Activated gamma-delta T cell (primary cell): Measurements from ENCODE around the gene GPX2.

Experiments used
- DNase-seq: peaks from one replicate; lab custom pipeline; 2025; lab: John Stamatoyannopoulos, UW

The GPX2 gene

DNA sequence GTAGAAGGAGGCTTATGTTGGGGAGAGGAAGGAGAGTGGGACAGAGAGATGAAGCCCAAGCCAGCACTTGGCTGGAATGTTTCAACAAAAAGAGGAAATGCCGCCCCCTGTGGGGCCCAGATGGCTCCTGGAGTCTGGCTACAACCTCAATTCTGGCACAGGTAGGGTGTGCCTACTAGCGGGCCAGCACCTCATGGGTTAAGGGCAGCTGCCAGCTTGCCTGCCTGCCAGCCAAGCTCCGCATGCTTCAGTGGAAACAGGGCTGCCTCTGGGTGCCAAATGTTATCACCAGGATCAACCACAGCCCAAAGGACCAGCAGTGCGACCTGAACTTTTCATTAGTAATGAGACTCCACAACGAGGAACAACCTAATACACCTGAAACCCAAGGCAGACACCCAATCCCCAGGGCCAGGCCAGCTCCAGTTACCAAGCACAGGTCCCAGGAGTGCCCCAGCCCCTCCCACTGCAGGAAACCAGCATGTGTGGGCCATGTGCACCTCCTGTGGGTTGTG, 18.3 kb upstream of the GPX2 start:
- DNase-seq, result no peak

DNA sequence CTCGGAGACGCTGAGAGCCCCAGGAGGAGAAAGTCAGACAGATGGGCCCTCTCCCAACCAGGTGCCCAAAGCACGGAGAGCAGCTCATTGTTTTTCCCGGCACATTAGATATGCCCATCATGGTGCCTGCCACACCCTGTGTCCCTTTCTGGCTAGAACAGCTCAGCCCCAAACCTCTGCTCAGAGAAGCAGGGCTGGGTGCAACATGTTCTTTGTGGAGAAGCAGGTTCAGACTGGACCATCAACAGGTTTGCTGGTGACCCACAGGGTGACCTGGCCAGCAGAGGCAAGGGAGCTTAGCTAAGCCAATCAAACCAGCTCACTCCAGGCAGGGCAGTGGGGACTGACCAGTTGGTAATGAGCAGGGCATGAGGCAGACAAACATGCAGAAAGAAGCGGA, 16.2 kb upstream of the GPX2 start:
- no peak for DNase-seq

DNA sequence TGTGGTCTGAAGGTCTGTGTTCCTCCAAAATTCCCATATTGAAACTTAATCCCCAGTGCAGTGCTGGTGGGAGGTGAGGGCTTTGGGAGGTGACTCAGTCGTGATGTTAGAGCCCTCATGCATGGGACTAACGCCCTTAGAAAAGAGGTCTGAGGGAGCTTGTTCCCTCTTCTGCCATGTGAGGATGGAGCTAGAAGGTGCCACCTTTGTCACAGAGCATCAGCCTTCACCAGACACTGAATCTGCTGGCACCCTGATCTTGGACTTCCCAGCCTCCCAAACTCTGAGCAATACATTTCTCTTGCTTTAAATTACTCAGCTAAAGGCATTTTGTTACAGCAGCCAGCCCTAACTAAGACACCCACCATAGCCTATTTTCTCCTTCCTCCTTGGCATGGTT, 15.7 kb upstream of the GPX2 start:
- DNase-seq, result no peak

DNA sequence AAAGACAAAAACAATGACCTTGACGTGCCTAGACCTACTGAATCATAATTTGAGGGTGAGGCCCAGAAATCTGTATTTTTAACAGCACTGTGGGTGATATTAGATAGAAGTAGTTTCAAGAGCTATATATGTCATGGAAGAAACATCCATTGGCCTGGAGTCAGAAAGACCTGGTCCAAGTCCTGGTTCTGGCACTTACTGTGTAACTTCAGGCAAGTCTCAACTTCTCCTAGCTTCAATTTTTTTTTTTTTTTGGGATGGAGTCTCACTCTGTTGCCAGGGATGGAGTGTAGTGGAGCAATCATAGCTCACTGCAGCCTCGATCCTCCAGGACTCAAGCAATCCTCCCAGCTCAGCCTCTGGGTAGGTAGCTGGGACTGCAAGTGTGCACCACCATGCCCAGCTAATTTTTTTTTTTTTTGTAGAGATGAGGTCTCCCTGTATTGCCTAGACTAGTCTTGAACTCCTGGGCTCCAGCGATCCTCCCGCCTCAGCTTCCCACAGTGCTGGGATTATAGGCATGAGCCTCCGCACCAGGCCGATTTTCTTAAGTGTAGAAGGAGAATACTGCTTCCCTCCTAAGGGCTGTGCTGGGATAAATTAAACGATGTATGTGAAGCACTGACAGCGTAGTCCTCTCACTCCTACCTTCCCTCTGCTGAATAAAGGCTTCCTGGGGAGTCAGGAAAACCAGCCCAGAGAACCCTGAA, 14.3 kb upstream of the GPX2 start:
- no peak for DNase-seq

DNA sequence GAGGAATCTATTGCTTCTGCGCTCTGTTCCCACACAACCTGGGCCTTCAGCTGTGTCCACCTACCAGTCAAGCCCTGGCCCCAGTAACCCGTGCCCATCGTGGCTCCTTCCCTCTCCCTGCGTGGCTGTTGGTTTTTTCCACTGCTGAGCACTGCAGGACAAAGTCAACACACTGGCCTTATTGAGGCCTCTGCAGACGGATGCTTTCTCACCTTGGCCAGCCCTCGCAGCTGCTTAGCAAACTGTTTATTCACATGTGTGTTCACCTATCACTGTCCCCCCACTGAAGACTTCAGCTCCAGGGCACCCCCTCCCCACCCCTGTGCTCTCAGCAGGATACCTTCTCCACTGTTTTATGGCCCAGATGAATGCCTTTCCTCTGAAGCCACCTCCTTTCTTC, 12.8 kb upstream of the GPX2 start:
- DNase-seq, result no peak

DNA sequence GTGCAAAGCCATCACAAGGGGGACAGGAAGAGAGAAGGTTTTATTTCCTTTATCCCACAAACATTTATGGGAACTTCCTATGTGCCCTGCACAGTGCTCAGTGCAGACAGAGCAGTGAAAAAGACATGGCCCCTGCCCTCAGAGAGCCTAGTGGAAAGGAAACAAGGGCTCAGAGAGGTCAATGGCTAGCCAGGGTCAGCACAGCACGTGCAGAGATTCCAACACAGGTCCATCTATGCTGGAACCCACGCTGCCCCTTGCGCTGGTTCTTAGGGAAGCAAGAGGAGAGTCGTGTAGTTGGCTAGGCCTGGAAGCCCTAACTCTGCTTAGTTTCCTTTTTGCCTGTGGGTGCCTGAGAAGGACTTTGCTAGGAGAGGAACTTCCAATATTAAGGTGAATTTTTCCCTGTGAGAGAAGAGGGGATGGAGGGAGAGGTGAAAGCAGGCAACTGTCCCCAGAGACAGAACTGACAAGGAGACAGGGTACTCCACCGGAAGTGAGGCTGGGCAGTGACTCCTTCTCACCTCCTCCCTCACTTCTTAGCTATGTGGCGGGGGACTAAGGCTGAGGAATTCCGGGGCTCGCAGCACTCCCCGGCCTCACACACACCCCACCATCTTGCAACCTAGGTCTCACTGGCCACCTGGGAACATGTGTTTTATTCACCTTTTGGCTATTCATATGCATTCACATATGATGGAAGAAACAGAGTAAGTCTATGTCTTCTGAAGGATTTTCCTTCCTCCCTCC, 12.1 kb upstream of the GPX2 start:
- DNase-seq, result no peak

DNA sequence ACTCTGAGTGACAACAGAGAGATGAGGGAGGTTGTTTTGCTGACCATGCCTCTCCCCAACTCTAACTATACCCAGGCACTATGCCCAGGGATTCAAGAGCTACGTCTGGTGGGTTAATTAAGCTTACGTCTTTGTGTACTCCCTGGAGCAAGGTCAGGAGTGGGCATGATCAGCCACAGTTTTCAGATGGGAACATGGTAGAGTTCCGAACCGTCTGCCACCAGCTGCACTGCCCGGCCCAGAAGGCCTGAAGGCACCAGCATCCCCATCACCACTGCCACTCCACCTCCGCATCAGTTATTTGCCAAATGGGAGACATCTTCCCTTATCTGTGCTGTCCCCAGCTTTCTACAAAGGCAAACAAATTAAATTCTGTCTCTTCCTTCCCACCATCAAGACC, 11.1 kb upstream of the GPX2 start:
- DNase-seq, result no peak

DNA sequence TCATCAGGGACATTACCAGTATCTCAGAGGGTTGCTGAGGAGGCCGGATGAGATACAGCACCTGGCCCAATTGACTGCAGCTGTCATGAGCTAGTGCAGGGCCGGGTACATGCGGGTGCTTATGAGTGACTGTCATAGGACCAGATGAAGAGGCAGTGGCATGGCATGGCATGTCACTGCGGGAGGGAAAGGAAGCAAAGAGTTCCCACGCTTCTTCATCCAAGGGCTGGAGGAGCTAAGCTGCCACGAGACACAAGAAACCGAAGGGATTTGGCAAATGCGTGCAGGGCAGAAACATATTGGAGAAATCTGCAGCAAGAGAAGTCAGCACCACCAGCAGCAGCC, 10.7 kb upstream of the GPX2 start:
- no peak for DNase-seq

DNA sequence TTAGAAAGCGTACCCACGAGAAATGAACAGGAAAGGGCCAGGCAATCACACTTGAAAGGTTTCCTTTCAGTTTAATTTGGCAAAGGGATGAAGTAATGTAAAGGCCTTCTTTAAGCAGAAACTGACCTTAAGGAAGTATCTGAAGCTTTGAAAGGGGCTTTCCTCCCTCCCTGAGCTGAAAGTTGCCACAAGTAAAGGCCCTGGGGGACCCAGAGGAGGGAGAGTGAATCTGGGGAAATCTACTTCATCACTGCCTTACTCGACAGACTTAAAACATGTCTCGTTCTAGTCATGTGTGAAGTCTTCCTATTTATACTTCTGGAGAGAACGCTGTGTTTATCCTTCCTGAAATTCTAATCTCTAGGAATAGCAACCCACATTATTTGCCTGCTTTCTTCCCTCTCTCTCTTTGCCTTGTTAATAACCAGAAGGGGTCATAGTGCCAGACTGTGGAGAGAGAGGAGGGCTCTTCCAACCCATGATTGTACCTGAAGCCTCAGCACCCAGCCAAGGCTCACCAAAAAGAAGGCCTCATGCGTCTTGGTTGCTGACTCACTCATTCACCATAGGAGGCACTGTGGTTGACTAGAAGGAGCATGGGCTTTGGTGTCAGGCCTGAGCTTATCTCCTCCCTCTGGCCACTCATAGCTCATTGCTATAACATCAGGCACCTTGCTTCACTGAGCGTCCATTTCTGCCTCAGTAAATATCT, 10.2 kb upstream of the GPX2 start:
- no peak for DNase-seq

DNA sequence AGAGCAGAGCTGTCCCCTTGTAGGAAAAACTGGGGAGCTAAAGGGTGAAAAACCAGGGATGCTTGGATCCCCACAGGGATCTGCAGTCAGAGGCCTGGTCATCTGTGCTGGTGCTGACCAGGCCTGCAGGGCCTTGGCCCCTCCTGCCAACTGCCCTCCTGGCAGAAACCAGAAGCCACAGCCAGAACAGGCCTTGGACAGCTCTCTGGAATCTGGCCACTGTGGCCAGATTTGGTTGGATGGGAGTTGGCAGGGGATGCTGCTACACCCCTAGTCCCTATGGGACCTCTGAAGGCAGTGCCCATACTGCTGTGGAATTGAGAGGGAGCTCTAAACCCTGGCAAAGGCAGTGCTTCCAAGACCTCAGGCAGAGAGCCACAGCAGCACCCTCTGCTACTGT, 9.2 kb upstream of the GPX2 start:
- DNase-seq, result no peak

DNA sequence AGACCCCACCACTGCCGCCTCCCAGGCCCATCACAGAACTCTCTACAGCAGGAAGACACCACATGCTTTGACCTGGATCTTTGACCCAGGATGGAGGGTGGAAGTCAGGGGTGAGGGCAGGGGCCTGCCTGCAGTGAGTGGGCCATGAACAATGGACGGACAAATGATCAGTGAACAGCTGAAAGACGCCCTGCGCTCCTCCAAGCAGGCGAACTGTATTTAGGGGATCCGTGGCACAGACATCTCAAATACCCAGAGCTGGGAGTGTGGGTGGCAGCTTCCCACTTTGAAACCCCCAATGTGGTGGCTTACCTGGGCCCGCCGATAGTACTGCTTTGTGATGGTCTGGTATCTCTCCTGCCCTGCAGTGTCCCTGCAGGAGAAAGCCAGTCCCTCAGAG, 8.7 kb upstream of the GPX2 start:
- DNase-seq, result no peak

DNA sequence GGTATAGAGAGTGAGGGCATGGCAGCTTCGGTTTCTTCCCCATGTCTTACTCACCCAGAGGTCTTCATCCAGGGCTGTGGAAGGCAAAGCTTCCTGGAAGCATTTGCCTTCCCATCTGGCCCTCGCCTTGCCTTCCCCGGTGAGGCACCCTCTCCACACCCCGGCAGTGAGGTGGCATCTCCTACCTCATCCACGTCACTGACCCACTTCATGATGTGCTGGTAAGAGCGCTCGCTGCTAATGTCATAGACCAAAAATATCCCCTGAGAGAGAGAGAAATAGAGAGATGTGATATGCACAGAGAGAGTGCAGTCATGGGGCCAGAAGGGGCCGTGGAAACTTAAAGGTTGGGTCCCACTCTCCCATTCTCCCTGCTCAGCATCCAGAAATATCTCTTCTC, 8.3 kb upstream of the GPX2 start:
- no peak for DNase-seq

DNA sequence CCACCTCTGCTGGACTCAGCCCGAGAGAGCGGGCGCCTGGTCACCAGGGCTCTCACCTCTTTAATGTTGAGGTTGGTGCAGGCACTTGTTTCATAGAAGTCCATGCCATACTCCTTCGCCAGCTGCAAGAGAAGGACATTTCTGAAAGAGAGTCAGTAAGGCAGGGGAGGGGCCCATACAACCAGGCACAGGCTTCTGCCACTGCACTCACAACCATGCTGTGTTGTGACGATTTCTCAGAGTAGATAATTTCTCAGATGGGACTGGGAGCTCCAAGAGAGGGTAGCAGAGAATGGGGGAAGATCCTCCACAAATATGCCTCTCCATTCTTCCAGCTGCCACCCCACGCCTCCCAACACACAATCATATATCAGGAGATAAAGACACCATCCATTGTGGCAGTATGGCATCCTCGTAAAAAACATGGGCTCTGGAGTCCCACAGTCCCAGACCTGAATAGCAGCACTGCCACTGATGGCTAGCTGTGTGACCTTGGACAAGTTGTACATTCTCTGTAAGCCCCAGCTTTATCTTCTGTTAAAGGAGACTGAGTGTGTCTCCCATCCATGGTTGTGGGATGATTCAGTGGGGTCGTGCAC, 6.2 kb upstream of the GPX2 start:
- DNase-seq, result no peak

DNA sequence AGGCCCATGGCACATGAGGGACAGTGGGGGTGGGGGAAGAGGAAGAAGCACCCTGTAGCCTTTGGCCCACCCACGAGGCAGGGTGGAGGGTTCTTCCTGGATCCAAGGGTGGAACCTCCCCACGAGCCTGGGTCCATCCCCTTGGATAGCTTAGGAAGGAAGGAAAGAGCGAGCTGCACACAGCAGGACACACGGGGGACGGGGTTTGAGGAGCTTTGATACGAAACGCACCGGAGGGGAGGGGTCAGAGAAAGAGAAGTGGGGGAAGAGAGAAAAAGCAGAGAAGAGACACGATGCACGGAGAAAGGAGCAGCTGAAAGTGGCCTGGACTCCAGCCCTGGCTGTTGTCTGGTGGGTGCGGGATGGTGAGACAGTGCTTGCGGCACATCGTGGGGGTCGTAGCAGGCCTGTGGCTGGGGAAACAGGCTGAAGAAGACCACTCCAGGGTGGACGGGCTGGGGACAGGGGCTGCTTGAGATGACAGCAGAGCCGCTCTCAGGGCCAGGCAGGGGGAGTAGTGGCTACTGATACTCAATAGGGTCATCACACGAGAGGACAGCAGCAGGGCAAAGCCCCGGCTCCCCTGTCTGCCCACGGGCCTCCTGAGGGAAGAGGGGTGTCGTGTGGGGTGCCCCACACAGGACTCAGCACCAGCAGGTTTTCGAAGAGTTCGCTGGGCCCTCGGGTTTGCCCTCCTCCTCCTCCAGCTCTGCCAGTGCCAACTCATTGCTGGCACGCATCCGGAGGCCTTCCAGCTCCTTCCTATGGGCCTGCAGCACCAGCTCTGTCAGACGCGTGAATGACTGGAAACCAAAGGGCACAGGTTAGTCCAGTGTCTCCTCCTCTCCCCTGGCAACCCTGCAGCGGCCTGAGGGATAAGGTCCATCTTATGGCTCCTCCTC, 5.4 kb upstream of the GPX2 start:
- DNase-seq, result no peak

DNA sequence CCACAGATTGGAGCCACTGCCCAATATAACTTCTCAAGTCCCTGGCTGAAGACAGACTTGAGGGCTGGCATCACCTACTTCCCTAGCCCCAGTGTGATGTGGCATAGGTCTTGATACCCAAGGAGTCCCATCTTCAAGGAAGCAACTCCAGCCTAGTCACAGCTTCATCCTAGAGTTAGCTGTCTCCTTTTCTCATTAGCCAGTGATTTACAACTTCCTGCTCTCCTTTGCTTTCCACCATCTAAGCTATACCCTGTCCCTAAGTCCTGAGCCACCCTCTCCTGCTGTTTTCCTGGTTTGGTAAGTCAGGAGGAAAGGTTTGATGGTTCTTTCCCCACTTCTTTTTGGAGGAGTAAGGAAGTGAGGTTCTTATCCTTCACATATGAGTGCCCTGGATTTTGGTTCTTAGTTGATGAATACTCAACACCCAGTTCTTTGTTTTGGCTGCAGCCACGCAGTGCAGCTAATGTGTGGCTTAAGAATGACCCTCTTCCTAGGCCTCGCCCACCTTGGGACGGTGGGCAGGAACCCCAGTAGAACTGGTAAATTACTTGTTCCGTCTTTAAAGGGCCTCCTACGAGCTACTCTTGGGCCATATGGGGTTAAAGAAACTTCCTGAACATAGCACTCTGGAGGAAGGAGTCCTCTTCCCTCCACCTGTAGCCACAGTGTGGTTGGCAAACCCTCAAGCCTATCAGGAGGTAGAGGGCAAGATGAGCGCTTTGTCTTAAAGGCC, 3.9 kb upstream of the GPX2 start:
- no peak for DNase-seq

DNA sequence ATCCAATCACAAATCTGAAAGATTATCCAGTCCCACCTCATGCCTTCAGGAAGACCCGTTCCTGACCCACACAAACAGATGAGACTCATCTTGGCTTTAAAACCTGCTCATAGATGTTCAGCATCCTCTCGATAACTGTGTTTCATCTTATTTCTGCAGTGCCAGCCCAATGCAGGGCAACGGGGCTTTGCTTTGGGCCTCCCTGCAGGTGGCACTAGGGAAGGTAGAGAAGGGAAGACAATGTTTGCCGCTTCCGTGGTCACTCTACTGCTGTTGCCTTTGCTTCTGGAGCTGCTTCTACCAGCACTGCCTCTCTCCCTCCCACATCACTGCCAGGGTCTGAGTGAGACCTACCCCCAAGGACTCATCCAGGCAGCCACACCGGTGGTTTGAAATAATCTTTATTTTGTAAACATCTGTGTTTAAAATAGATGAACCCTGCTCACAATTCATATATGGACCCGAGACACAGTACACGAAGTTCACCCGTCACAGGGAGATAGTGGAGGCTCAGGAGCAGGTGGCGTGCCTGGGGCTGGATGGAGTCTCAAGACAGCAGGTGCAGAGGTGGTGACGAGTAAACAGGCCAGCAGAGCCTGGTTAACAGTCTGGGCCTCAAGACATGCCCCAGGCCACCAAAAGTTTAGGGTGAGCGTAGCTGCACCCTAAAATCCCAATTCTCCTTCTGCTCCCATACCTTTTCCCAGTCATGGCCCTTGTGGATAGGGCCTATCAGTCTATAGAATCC, 3.1 kb upstream of the GPX2 start:
- no peak for DNase-seq

DNA sequence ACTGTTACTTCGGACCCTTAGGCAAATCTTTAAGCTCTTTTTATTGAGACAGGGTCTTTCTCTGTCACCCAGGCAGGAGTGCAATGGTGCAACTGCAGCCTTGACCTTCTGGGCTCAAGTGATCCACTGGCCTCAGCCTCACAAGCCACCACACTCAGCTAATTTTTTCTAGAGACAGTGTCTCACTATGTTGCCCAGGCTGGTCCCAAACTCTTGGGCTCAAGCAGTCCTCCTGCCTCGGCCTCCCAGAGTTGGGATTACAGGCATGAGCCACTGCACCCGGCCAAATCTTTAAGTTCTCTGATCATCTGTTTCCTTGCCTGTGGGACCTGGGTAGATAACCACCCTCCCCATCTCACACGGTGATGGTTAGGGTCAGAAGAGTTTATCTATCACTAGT, 2.3 kb upstream of the GPX2 start:
- DNase-seq, result no peak

DNA sequence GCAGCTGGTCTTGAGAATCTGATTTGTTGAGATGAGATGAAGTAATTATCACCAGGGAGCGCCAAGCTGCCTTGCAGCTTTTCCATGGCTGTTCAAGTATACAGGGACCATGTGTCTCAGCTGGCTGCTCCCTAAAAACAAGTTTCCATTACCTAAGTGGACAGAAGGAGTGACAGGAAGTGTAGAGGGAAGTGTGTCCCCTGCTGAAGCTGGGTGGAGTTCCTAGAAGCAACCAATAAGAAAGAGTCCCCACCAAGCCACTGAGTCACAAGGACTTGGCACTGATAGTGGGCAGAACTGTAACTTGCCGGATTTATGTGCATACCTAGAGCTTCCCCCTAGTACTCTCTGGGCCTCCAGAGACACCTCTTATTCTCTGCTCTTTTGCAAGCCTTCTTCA, 1.5 kb upstream of the GPX2 start:
- DNase-seq, result no peak

DNA sequence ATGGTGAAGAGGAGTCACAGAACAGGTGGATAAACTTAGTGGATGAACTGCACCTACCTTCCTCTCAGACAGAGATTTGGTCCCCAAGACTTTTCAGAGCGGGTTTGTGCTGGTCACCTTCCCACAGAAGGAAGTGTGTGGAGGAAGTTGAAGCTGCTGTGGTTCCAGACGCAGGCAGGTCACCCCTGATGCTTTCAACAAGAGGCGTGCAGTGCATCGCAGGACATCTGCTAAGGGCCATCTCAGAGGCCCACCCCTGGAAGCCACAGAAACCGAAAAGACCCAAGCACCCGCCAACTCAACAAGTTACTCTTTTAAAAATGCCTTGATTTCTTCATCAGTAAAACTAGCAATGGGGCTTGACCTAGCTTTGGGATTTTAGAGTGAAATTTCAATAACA, 1.0 kb upstream of the GPX2 start:
- DNase-seq, result no peak

DNA sequence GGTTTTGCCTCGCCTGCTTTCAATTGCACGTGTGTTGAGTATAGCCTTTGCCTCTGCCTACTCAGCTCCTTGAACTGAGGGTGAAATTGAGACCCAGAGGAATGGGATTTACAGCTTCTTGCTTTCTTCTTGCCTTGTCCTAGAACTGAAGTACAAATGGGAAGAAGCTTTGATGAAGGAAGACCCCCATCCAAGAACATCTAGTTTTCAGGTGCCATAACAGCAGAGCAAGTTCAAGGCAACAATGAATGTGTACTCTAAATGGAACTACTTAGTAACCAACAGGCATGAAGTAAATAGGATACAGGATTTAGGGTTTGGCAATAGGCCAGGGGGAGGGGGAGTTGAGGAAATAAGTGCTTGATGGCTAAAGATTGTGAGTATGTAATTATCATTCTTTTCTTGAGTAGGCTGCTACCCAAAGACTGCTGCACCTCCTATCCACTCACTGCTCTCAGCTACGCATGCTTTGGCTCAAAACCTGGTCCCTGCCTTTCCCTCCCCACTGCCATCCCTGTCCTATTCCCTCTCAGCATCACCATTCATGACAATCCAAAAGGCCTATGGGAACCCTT, 2.1 kb downstream of the GPX2 start:
- DNase-seq, result no peak
